Right lobe of liver (tissue), 6 donors: ENCODE data around the gene PKP3. TPM values are rescaled to one million over a fixed set of nuclear protein-coding genes. Genes with fewer than 3 reads are reported as not detected.

Experiments used
- ATAC-seq, 4 donors: fragments of 200-7000 bp; cut with Tn5 transposase; one replicate each; pipeline ENCODE4 v1.9.1; 2020; ENCODE audit warnings: mild to moderate bottlenecking in 4 of 4, moderate library complexity in 4 of 4
- DNase-seq, 3 donors: peaks; one replicate each; pipeline ENCODE4 v3.0.0-alpha.2; 2020
- H3K27ac ChIP-seq, 3 donors: fragments of 200-600 bp; one replicate each; pipeline ENCODE4 v1.8.0; 2022
- H3K27me3 ChIP-seq, 2 donors: fragments of 200-600 bp; one replicate each; pipeline ENCODE4 v1.8.0; 2022
- H3K36me3 ChIP-seq, 4 donors: fragments of 200-600 bp; sonication (generic) in 1 of 4; one replicate each; pipeline versions ENCODE4 v1.5.1 to v1.8.0; 2017 to 2022; ENCODE audit warnings: control low read depth in 1 of 4
- H3K4me1 ChIP-seq, 4 donors: fragments of 200-600 bp; sonication (generic) in 1 of 4; one replicate each; pipeline versions ENCODE4 v1.5.1 to v1.8.0; 2017 to 2022; ENCODE audit warnings: control low read depth in 1 of 4
- H3K4me3 ChIP-seq, 3 donors: fragments of 200-600 bp; one replicate each; pipeline ENCODE4 v1.8.0; 2022
- H3K9me3 ChIP-seq, 4 donors: fragments of 200-600 bp; sonication (generic) in 1 of 4; one replicate each; pipeline versions ENCODE4 v1.5.1 to v1.8.0; 2017 to 2022; ENCODE audit warnings: control low read depth in 1 of 4
- CTCF ChIP-seq, 4 donors: fragments of 200-600 bp in 3 of 4; fragments of 450-650 bp in 1 of 4; IDR thresholded peaks; one replicate each; pipeline versions ENCODE4 v1.5.1 to v1.8.0; 2016 to 2022; ENCODE audit warnings: antibody characterized with exemption in 4 of 4, mild to moderate bottlenecking in 2 of 4
- POLR2A ChIP-seq: fragments of 450-650 bp; IDR thresholded peaks from one replicate; pipeline ENCODE4 v1.6.1; 2017; ENCODE audit warnings: antibody characterized with exemption, mild to moderate bottlenecking
- WGBS: methylation state at CpG from one replicate; pipeline ENCODE4 v1.1.6; 2018; ENCODE audit warnings: low coverage, low lambda C conversion rate; ENCODE audit not compliant: insufficient coverage; ENCODE audit errors: missing lambda C conversion rate; 5-methylcytosine and 5-hydroxymethylcytosine counted together
- intact Hi-C, 2 donors: fragments of 100-400 bp; cut with DNase I; formaldehyde crosslinking; loops; one replicate each; pipeline versions ENCODE4 v1.11.2 to v1.14.1; 2022
- total RNA-seq, 6 experiments: library from RNA; depleted of rRNA in 2 of 6; stranded (reverse); fragments of >200 nt in 2 of 6; fragmentation: NEBNext Ultra II Directional in 3 of 6; extraction: Animal tissue kit (Norgen Biotek cat#: 25700) in 3 of 6; gene quantifications; one replicate each; pipeline versions ENCODE4 v1.1.0 to v1.2.4, GENCODE V29; 2016 to 2023
- donor health status: DM: no; HTN: yes; CAD: no.
- donor health status: DM: no; HTN: no; CAD: no.
- donor health status: DM: no; HTN: no; CAD: no.
- donor health status: DM: no; HTN: yes; CAD: no.
- donor health status: DM: no; HTN: yes; CAD: no.

Gene PKP3
- total RNA-seq, 6 experiments from 2014 or later, result 0.43 to 1.5 (median 0.47) TPM; not detected in 3

- Histone ChIP-seq H3K27ac (no peak overlapping the region), H3K4me1 (no peaks in the 10 kb centered on the region), H3K4me3 (no peak overlapping the region), H3K9me3 (no peaks in the 10 kb centered on the region), H3K36me3 (no peaks in the 10 kb centered on the region), H3K27me3 (no peaks in the 10 kb centered on the region)
- WGBS, result 81% methylated on average over 18 of the region's 38 CpGs
- TF ChIP-seq POLR2A (no peak), CTCF (IDR thresholded peaks at IDR 0.05) (no peak)
- DNase-seq, result no peak
- no peak for ATAC-seq
- intact Hi-C loops, result no loop called here
Measured at GRCh38 chr11:391117-392017, 2.6 kb upstream of the PKP3 start.

- Histone ChIP-seq H3K36me3 (no peaks in the 10 kb centered on the region), H3K27me3 (no peaks in the 10 kb centered on the region), H3K4me1 (no peaks in the 10 kb centered on the region), H3K27ac (no peak overlapping the region), H3K4me3 (no peak overlapping the region), H3K9me3 (no peaks in the 10 kb centered on the region)
- 60% methylated on average over 2 of the region's 36 CpGs for WGBS
- intact Hi-C loops, result no loop called here
- DNase-seq (no peak), ATAC-seq (no peak)
- TF ChIP-seq POLR2A (no peak), CTCF (IDR thresholded peaks at IDR 0.05) (no peak)
Measured at GRCh38 chr11:392102-392777, 1.8 kb upstream of the PKP3 start.

- Histone ChIP-seq H3K4me1 (no peaks in the 10 kb centered on the region), H3K36me3 (no peaks in the 10 kb centered on the region), H3K27ac (no peak overlapping the region), H3K4me3 (no peak overlapping the region), H3K9me3 (no peaks in the 10 kb centered on the region), H3K27me3 (no peaks in the 10 kb centered on the region)
- WGBS, result 57% methylated on average over 3 of the region's 17 CpGs
- intact Hi-C loops, result no loop called here
- DNase-seq (no peak), ATAC-seq (no peak)
- TF ChIP-seq POLR2A (no peak), CTCF (IDR thresholded peaks at IDR 0.05) (no peak)
Measured at GRCh38 chr11:393219-394033, 583 bp upstream of the PKP3 start.

- Histone ChIP-seq H3K27me3 (no peaks in the 10 kb centered on the region), H3K4me1 (no peaks in the 10 kb centered on the region), H3K36me3 (no peaks in the 10 kb centered on the region), H3K27ac (no peak overlapping the region), H3K9me3 (no peaks in the 10 kb centered on the region), H3K4me3 (no peak overlapping the region)
- ATAC-seq (no peak), DNase-seq (no peak)
- no peak for TF ChIP-seq CTCF (IDR thresholded peaks at IDR 0.05)
- TF ChIP-seq POLR2A, result no peak
- intact Hi-C loops, result no loop called here
- WGBS, result 85% methylated on average over 10 of the region's 25 CpGs
Measured at GRCh38 chr11:394858-395655, 1.0 kb downstream of the PKP3 start.
